Measurements from ENCODE around the gene UNC13A.

GRCh38 chr19:17553256-17553655, 134.9 kb downstream of the UNC13A start:
- TF ChIP-seq CTCF (IDR thresholded peaks at IDR 0.05) (no peak), POLR2A (IDR thresholded peaks at IDR 0.05) (no peak), POLR2AphosphoS5 (IDR thresholded peaks at IDR 0.05) (peak in 2 of 3 donors; percentile 59 to 62)

Measured in suprapubic skin (tissue), 4 donors.